GM18858 (cell line): ENCODE data around the gene ATP2A1.
"Not testable (repeated sequence)": the region's sequence is repeated elsewhere in the genome, so short reads cannot be mapped to it uniquely, and the experiment has no call there.

Experiments
- ATAC-seq: cut with Tn5 transposase; IDR thresholded peaks from one replicate; pipeline ENCODE4 v1.9.1; 2021; ENCODE audit not compliant: unreplicated experiment

Gene ATP2A1

GRCh38 chr16:28880589-28880915 lies 2.3 kb downstream of the ATP2A1 start:
- no peak for ATAC-seq

GRCh38 chr16:28880955-28881354 lies 2.7 kb downstream of the ATP2A1 start:
- no peak for ATAC-seq

GRCh38 chr16:28881565-28881964 lies 3.3 kb downstream of the ATP2A1 start:
- not testable (repeated sequence) for ATAC-seq

- no peak for ATAC-seq
These were observed 4.4 kb downstream of the ATP2A1 start for GRCh38 chr16:28882551-28883160.

- ATAC-seq: no peak
These were observed 5.1 kb downstream of the ATP2A1 start for GRCh38 chr16:28883221-28883996.

GRCh38 chr16:28884045-28884444 lies 5.8 kb downstream of the ATP2A1 start:
- no peak for ATAC-seq

GRCh38 chr16:28886945-28887344 lies 8.7 kb downstream of the ATP2A1 start:
- no peak for ATAC-seq

- not testable (repeated sequence) for ATAC-seq
These were observed 12.1 kb downstream of the ATP2A1 start for GRCh38 chr16:28890355-28890754.

GRCh38 chr16:28891964-28892890 lies 13.9 kb downstream of the ATP2A1 start:
- no peak for ATAC-seq

GRCh38 chr16:28893291-28893690 lies 15.0 kb downstream of the ATP2A1 start:
- ATAC-seq: no peak

GRCh38 chr16:28895609-28896008 lies 17.3 kb downstream of the ATP2A1 start:
- ATAC-seq: no peak

- ATAC-seq: no peak
These were observed 19.5 kb downstream of the ATP2A1 start for GRCh38 chr16:28897826-28898225.

- no peak for ATAC-seq
These were observed 20.0 kb downstream of the ATP2A1 start for GRCh38 chr16:28898266-28898665.

- ATAC-seq: no peak
These were observed 20.7 kb downstream of the ATP2A1 start for GRCh38 chr16:28898942-28899341.

- ATAC-seq: no peak
These were observed 21.7 kb downstream of the ATP2A1 start for GRCh38 chr16:28899882-28900590.

- ATAC-seq: no peak
These were observed 22.3 kb downstream of the ATP2A1 start for GRCh38 chr16:28900601-28901000.

GRCh38 chr16:28901862-28902261 lies 23.6 kb downstream of the ATP2A1 start:
- ATAC-seq: no peak

- ATAC-seq: no peak
These were observed 24.6 kb downstream of the ATP2A1 start for GRCh38 chr16:28902909-28903308.

- no peak for ATAC-seq
These were observed 25.2 kb downstream of the ATP2A1 start for GRCh38 chr16:28903344-28904042.

- no peak for ATAC-seq
These were observed 26.1 kb downstream of the ATP2A1 start for GRCh38 chr16:28904363-28904762.
